Measurements from ENCODE around the gene FAM13A.
"Not testable (repeated sequence)": the region's sequence is repeated elsewhere in the genome, so short reads cannot be mapped to it uniquely, and the experiment has no call there.

The FAM13A gene

GRCh38 chr4:88928852-88929251 is 128.1 kb downstream of the FAM13A start:
- in situ Hi-C loops (cut with HindIII; ENCODE audit: low sequenced_read_pairs) = no loop called here
- no peak for DNase-seq (ENCODE audit: low read depth, low spot score)
- TF ChIP-seq CTCF (IDR thresholded peaks at IDR 0.05; ENCODE audit: low read depth, low read length) = no peak
- H3K4me3 ChIP-seq (ENCODE audit: low read depth, low read length) = no peak overlapping the region

- DNase-seq (ENCODE audit: low read depth, low spot score) = no peak
- in situ Hi-C loops (cut with HindIII; ENCODE audit: low sequenced_read_pairs) = no loop called here
- H3K4me3 ChIP-seq (ENCODE audit: low read depth, low read length) = no peak overlapping the region
- no peak for TF ChIP-seq CTCF (IDR thresholded peaks at IDR 0.05; ENCODE audit: low read depth, low read length)
These were observed 129.6 kb downstream of the FAM13A start for GRCh38 chr4:88927420-88927819.

GRCh38 chr4:88919056-88919455 is 137.9 kb downstream of the FAM13A start:
- DNase-seq (ENCODE audit: low read depth, low spot score) = no peak
- H3K4me3 ChIP-seq (ENCODE audit: low read depth, low read length) = no peak overlapping the region
- in situ Hi-C loops (cut with HindIII; ENCODE audit: low sequenced_read_pairs) = no loop called here
- TF ChIP-seq CTCF (IDR thresholded peaks at IDR 0.05; ENCODE audit: low read depth, low read length) = no peak

- H3K4me3 ChIP-seq (ENCODE audit: low read depth, low read length); in situ Hi-C loops (cut with HindIII; ENCODE audit: low sequenced_read_pairs); DNase-seq (ENCODE audit: low read depth, low spot score): not testable (repeated sequence)
These were observed 143.8 kb downstream of the FAM13A start for GRCh38 chr4:88913181-88913580.

- in situ Hi-C loops (cut with HindIII; ENCODE audit: low sequenced_read_pairs) = no loop called here
- DNase-seq (ENCODE audit: low read depth, low spot score) = no peak
- H3K4me3 ChIP-seq (ENCODE audit: low read depth, low read length) = no peak overlapping the region
- TF ChIP-seq CTCF (IDR thresholded peaks at IDR 0.05; ENCODE audit: low read depth, low read length) = no peak
These were observed 145.5 kb downstream of the FAM13A start for GRCh38 chr4:88911246-88912212.

GRCh38 chr4:88910101-88910500 is 146.9 kb downstream of the FAM13A start:
- H3K4me3 ChIP-seq (ENCODE audit: low read depth, low read length) = no peak overlapping the region
- no peak for TF ChIP-seq CTCF (IDR thresholded peaks at IDR 0.05; ENCODE audit: low read depth, low read length)
- DNase-seq (ENCODE audit: low read depth, low spot score) = no peak
- in situ Hi-C loops (cut with HindIII; ENCODE audit: low sequenced_read_pairs) = no loop called here

- no peak overlapping the region for H3K4me3 ChIP-seq (ENCODE audit: low read depth, low read length)
- in situ Hi-C loops (cut with HindIII; ENCODE audit: low sequenced_read_pairs) = no loop called here
- no peak for TF ChIP-seq CTCF (IDR thresholded peaks at IDR 0.05; ENCODE audit: low read depth, low read length)
- no peak for DNase-seq (ENCODE audit: low read depth, low spot score)
These were observed 148.5 kb downstream of the FAM13A start for GRCh38 chr4:88908521-88908920.

All from astrocyte of the spinal cord (primary cell).